Astrocyte (in vitro differentiated cells and primary cell): ENCODE measurements around the gene MEST. TPM values are rescaled to one million over a fixed set of nuclear protein-coding genes. Genes with fewer than 3 reads are reported as not detected.

ENCODE experiments used
- DNase-seq: peaks from one replicate; pipeline ENCODE4 v3.0.0-alpha.2; 2010; ENCODE audit warnings: low read depth
- FAIRE-seq: peaks from 2 replicates; lab custom pipeline; 2011; peaks lifted over from hg19 to GRCh38; lab: Jason Lieb, UNC
- H2AFZ ChIP-seq: 2 replicates; pipeline ENCODE4 v1.6.0; 2012; ENCODE audit warnings: low read depth, low read length, inconsistent platforms
- H3K27ac ChIP-seq: 2 replicates; pipeline ENCODE4 v1.5.1; 2011; ENCODE audit warnings: low read depth, low read length, inconsistent platforms
- H3K27me3 ChIP-seq: 2 replicates; pipeline ENCODE4 v1.6.0; 2011; ENCODE audit warnings: low read length, inconsistent platforms; ENCODE audit not compliant: insufficient read depth
- H3K36me3 ChIP-seq: 2 replicates; pipeline ENCODE4 v1.5.1; 2011; ENCODE audit warnings: low read length, inconsistent platforms; ENCODE audit not compliant: insufficient read depth
- H3K4me1 ChIP-seq: 2 replicates; pipeline ENCODE4 v1.5.1; 2011; ENCODE audit warnings: low read length, inconsistent platforms; ENCODE audit not compliant: insufficient read depth
- H3K4me2 ChIP-seq: 2 replicates; pipeline ENCODE4 v1.6.0; 2012; ENCODE audit warnings: low read length, inconsistent platforms
- H3K4me3 ChIP-seq: 2 replicates; pipeline ENCODE4 v1.5.1; 2011; ENCODE audit warnings: low read depth, mild to moderate bottlenecking, low read length, inconsistent platforms; ENCODE audit not compliant: insufficient read depth
- H3K79me2 ChIP-seq: 2 replicates; pipeline ENCODE4 v1.6.0; 2012; ENCODE audit warnings: mild to moderate bottlenecking, low read length, inconsistent platforms; ENCODE audit not compliant: insufficient read depth
- H3K9ac ChIP-seq: 2 replicates; pipeline ENCODE4 v1.6.0; 2012; ENCODE audit warnings: mild to moderate bottlenecking, low read length, inconsistent platforms
- H3K9me3 ChIP-seq: 2 replicates; pipeline ENCODE4 v1.5.1; 2012; ENCODE audit warnings: low read depth, mild to moderate bottlenecking, low read length, inconsistent platforms; ENCODE audit not compliant: insufficient read depth
- H4K20me1 ChIP-seq: 2 replicates; pipeline ENCODE4 v1.6.0; 2012; ENCODE audit warnings: low read length, inconsistent platforms; ENCODE audit not compliant: insufficient read depth
- H3K27ac Mint-ChIP-seq: one replicate; pipeline ENCODE4 v1.8.0; 2021; ENCODE audit warnings: mild to moderate bottlenecking, mixed read lengths; ENCODE audit not compliant: unreplicated experiment
- H3K27me3 Mint-ChIP-seq: one replicate; pipeline ENCODE4 v1.8.0; 2021; ENCODE audit warnings: low read depth, mixed read lengths; ENCODE audit not compliant: unreplicated experiment
- H3K36me3 Mint-ChIP-seq: one replicate; pipeline ENCODE4 v1.8.0; 2021; ENCODE audit warnings: low read depth, mixed read lengths; ENCODE audit not compliant: unreplicated experiment
- H3K4me1 Mint-ChIP-seq: one replicate; pipeline ENCODE4 v1.8.0; 2021; ENCODE audit warnings: low read depth, mixed read lengths; ENCODE audit not compliant: unreplicated experiment
- H3K4me3 Mint-ChIP-seq: one replicate; pipeline ENCODE4 v1.8.0; 2021; ENCODE audit warnings: mild to moderate bottlenecking, moderate library complexity, mixed read lengths; ENCODE audit not compliant: unreplicated experiment
- H3K9me3 Mint-ChIP-seq: one replicate; pipeline ENCODE4 v1.8.0; 2021; ENCODE audit warnings: mild to moderate bottlenecking, mixed read lengths; ENCODE audit not compliant: unreplicated experiment
- CTCF ChIP-seq: IDR thresholded peaks from 2 replicates; pipeline ENCODE4 v1.5.1; 2011; ENCODE audit warnings: low read depth, mild to moderate bottlenecking, inconsistent platforms, low read length, moderate library complexity; ENCODE audit not compliant: insufficient read depth
- EZH2 ChIP-seq: IDR thresholded peaks from 2 replicates; pipeline ENCODE4 v1.6.1; 2012; ENCODE audit warnings: mild to moderate bottlenecking, low read length, inconsistent platforms; ENCODE audit not compliant: insufficient read depth
- total RNA-seq: library from RNA; stranded (reverse); gene quantifications from 2 replicates; pipeline ENCODE4 v1.2.1, GENCODE V29; 2021

Gene MEST
- total RNA-seq, 1 donor from 2014 or later, result 214 TPM

- Histone ChIP-seq H3K27me3 (no peaks in the 10 kb centered on the region), H4K20me1 (peaks cover 31% of the 10 kb centered on the region), H3K9me3 (no peaks in the 10 kb centered on the region), H3K79me2 (peaks cover 49% of the 10 kb centered on the region), H3K36me3 (peaks cover 9% of the 10 kb centered on the region), H3K9ac (peak overlapping the region; percentile 87), H3K4me3 (peak overlapping the region; percentile 65), H2AFZ (no peak overlapping the region), H3K4me1 (peaks cover 35% of the 10 kb centered on the region), H3K4me2 (peak overlapping the region; percentile 77), H3K27ac (peak overlapping the region; percentile 34)
- H3K4me1 Mint-ChIP-seq, result peaks cover 24% of the 10 kb centered on the region
- H3K27ac Mint-ChIP-seq, result peak overlapping the region; percentile 73
- H3K27me3 Mint-ChIP-seq, result no peaks in the 10 kb centered on the region
- H3K36me3 Mint-ChIP-seq, result peaks cover 6% of the 10 kb centered on the region
- TF ChIP-seq CTCF (no peak), EZH2 (no peak)
- DNase-seq (no peak), FAIRE-seq (no peak)
- peak overlapping the region; percentile 91 for H3K4me3 Mint-ChIP-seq
- no peaks in the 10 kb centered on the region for H3K9me3 Mint-ChIP-seq
These were observed 1.5 kb downstream of the MEST start for GRCh38 chr7:130493275-130493873.

DNA sequence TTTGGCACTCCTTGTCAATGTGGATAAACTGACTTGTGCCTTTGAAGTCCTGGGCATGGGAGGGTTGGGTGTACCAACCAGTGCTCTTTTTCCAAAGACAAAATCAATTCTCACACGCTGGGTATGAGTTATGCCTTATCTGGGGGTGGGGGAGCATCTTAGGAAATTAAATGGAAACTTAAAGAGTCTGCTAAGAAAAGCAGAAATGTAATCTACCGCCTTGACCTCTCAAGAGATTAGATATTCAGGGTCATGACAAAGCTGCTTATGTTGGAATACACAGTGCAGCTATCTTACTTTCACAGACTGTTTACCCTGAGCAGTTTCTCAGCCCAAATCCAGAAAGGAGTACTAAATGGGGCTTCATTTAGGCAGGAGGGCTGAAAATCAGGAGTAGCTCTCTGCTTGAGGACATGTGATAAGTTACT is 2.6 kb downstream of the MEST start:
- peak overlapping the region; percentile 77 for H3K4me2 ChIP-seq
- Mint-ChIP-seq H3K9me3 (no peaks in the 10 kb centered on the region), H3K36me3 (peaks cover 6% of the 10 kb centered on the region), H3K27me3 (no peaks in the 10 kb centered on the region), H3K27ac (no peak overlapping the region), H3K4me1 (peaks cover 14% of the 10 kb centered on the region), H3K4me3 (peak overlapping the region; percentile 91)
- H3K27me3 ChIP-seq, result no peaks in the 10 kb centered on the region
- FAIRE-seq (no peak), DNase-seq (no peak)
- H3K4me3 ChIP-seq, result peak overlapping the region; percentile 65
- H3K79me2 ChIP-seq, result peaks cover 51% of the 10 kb centered on the region
- no peak overlapping the region for H2AFZ ChIP-seq
- H3K9me3 ChIP-seq, result no peaks in the 10 kb centered on the region
- peak overlapping the region; percentile 14 for H3K27ac ChIP-seq
- peaks cover 24% of the 10 kb centered on the region for H3K4me1 ChIP-seq
- TF ChIP-seq EZH2 (no peak), CTCF (no peak)
- H3K9ac ChIP-seq, result peak overlapping the region; percentile 87
- peaks cover 19% of the 10 kb centered on the region for H3K36me3 ChIP-seq
- peaks cover 31% of the 10 kb centered on the region for H4K20me1 ChIP-seq

DNA sequence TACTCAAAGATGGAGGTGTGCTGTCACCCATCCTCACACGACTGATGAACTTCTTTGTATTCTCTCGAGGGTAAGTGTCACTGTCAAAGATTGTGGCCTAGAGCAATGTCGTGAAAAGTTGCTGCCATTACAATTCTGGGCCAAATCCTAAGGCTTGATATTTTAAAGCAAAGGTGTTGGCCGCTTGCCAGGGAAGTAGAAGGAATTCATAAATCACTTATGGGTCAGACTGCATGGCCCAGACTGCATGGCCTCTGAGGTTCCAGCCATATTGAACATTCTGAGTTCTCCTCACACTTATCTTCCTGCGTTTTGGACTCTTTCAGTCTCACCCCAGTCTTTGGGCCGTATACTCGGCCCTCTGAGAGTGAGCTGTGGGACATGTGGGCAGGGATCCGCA is 8.6 kb downstream of the MEST start:
- Histone ChIP-seq H3K9ac (no peak overlapping the region), H3K4me2 (no peak overlapping the region), H4K20me1 (peaks cover 10% of the 10 kb centered on the region), H3K9me3 (no peaks in the 10 kb centered on the region), H3K27me3 (no peaks in the 10 kb centered on the region), H3K36me3 (peaks cover 55% of the 10 kb centered on the region), H3K79me2 (peaks cover 16% of the 10 kb centered on the region), H3K4me1 (no peaks in the 10 kb centered on the region), H3K4me3 (no peak overlapping the region), H2AFZ (no peak overlapping the region), H3K27ac (no peak overlapping the region)
- H3K9me3 Mint-ChIP-seq, result no peaks in the 10 kb centered on the region
- H3K27me3 Mint-ChIP-seq, result no peaks in the 10 kb centered on the region
- FAIRE-seq (no peak), DNase-seq (no peak)
- no peak overlapping the region for H3K4me3 Mint-ChIP-seq
- no peak for TF ChIP-seq CTCF
- TF ChIP-seq EZH2, result no peak
- no peak overlapping the region for H3K27ac Mint-ChIP-seq
- peaks cover 2% of the 10 kb centered on the region for H3K4me1 Mint-ChIP-seq
- H3K36me3 Mint-ChIP-seq, result peaks cover 22% of the 10 kb centered on the region
